GF-D8 (cell line): ENCODE results near the gene RPS21.

ENCODE experiments used
- DNase-seq: peaks from one replicate; lab custom pipeline; 2025; lab: John Stamatoyannopoulos, UW

The RPS21 gene

DNA sequence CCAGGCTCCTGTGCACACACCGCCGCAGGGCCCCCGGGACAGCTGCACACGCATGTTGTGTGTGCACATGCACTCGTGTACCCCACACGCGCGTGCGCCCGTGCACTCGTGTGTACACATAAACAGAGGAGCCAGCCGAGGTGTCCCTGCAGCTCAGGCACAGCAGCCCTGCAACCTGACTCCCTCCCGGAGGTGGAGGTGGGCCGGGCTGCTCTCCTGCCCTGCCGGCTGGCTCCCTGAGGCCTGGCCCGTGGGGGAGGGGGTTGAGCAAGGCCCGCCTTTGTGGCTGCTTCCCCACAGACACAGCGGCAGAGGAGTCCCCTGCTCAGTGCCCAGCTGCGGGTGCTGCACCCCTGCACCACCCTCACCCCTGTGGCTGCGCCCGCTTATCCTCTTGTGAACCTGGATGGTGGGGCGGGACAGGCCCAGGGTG is 39.8 kb downstream of the RPS21 start:
- DNase-seq: no peak

DNA sequence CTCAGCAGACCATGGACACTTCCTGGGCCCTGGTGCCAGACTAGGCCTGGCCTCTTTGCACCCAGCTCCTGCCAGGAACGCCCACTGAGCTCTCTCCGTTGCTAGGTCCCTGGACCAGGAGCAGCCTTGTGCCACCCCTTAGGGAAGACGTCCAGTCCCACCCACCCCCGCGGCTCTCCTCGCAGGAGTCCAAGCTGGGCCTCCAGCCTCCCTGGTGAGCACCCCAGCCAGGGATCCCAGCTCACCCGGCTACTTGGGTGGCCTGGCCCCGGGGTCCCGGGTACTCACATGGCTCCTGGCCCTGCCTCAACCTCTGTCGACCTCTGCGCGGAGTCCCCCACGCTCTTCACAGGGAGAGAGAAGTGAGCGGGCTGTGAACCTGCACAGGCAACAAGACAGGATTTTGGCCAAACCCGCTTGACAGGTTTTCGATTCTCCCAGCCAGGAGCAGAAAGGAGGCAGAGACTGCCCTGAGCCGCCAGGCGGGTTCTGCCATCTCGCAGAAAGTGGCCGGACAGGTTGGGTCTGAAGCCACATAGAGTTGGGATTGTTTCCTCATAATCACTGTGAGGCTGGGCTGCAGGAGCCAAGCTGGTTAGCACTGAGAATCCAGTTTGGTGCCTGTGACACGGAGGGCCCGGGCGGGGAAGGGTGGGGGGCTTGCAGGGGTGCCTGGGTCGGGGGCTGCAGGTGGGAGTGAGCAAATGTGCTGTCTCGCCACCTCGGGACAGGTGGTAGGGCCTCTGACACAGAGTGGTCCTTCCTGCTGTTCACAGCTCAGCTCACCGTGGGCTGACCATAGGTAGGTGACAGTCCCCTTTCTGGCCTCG is 40.5 kb downstream of the RPS21 start, which contains the start of gene RBBP8NL:
Gene RBBP8NL, minus strand, starts transcription at position 368 of the 830 bp plus-strand sequence. CDS start 7,892 bp downstream, outside the sequence.
- no peak for DNase-seq

DNA sequence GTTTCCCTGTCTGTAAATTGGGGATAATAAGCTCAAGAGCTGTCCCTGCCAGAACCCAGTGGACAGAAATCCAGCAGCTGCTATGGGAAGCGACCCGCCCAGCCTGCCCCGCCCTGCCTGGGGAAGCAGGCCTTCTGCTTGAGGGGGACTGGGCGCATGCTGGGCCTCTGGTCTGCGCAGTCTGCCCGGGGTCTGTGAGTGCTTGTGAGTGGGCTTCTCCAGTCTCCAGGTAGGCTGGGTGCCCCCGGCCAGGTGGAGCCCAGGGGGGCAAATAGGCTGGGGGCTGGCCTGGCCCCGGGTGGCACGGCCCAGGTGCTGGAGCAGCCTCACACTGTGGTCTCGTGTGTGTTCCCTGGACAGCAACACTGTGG is 41.1 kb downstream of the RPS21 start:
- no peak for DNase-seq

DNA sequence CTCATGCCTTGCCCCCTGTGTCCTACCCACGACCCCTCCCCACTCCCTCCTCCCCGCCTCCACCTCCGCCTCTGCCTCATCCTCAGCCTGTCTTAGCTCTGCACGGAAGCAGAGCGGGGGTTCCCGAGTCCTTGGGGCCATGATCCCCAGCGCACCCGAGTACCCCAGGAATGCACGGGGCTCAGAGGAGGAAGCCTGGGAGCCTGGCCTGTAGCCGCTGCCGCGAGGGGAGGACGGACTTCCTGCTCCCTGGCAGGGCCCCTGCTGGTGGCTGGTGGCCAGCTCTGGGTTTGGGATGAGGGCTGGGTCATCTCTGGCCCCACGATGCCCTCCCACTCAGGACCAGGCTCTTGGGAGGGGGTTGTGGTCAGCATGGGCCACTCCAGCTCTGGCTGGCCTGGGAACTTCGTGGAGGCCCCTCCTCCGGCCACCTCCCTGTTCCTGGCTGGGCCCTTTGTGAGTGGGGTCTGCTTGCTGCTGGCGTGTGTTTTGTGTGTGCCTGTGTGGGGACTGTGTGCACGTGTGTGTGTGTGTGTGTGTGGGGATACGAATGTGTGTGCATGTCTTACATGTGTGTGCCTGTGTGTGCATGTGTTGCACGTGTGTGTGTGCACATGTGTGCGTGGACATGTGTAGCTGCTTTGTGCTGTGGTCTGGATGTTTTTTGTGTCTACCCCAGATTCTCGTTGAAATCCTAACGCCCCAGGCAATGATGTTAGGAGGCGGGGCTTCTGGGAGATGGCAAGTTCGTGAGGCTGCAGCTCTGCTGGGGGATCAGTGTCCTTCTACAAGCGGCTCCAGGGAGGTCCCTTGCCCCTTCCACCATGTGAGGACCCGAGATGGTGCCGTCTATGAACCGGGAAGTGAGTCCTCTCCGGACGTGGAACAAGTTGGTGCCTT is 41.7 kb downstream of the RPS21 start:
- DNase-seq: no peak

DNA sequence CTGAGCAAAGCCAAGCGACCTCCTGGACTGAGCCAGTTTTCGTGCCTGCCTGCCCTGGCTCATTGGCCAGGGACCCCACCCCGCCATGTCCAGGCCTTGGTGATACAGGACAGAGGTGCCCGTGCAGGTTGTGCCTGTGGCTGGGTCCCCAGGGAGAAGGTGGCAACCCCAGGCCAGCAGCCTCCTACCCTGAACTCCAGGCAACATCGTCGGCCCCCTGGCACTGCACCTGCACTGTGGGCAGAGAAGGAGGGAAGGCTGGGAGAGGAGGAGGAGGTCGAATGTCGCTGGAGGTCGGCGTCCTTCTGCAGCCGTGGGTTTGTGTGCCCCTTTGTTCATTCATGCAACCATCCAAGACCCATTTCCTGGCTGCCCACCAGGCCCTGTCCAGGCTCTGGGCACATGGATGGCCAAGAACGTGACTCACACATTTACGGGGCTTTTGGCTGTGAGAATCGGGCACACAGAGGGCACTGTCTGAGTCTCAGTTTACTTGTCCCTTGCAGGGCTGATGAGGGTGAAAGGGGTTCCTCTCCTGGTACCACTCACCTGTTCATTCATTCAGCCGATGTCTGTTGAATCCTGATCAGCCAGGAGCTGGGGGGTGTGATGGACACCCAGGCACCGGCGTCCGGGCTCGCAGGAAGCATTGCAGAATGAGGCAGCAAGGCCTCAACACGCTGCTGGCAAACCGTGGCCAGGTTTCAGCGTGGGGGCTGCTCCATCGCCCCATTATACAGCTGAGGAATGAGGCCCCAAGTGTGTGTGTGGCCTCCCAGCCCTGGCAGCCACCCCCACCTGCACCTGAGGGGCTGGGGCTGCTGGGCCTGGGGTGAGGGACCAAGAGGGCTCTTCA is 42.8 kb downstream of the RPS21 start:
- no peak for DNase-seq

DNA sequence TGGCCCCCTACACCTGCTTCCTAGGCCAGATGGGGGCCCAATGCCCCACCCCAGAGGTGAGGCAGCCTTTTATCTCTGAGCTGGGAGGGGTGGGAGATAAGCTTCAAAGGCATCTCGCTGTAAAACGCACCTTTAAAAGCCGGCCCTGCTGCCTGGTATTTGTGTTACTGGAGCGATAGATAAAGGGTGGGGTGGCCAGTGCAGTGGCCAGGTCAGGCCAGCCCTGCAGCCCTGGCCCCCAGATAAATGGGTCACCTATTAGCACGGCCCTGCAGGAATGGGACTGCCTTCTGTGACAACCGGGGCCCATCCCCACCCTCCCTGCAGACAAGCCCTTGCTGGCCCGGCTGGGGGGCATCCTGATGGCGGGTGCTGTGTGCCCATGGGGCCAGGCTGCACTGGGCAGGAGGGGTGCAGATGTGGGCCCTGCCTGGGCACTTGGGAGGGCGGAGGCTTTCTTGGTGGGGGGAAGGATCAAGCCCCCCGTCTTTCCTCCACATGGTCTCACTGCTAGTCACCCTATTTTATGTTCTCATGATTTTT is 43.5 kb downstream of the RPS21 start:
- no peak for DNase-seq

DNA sequence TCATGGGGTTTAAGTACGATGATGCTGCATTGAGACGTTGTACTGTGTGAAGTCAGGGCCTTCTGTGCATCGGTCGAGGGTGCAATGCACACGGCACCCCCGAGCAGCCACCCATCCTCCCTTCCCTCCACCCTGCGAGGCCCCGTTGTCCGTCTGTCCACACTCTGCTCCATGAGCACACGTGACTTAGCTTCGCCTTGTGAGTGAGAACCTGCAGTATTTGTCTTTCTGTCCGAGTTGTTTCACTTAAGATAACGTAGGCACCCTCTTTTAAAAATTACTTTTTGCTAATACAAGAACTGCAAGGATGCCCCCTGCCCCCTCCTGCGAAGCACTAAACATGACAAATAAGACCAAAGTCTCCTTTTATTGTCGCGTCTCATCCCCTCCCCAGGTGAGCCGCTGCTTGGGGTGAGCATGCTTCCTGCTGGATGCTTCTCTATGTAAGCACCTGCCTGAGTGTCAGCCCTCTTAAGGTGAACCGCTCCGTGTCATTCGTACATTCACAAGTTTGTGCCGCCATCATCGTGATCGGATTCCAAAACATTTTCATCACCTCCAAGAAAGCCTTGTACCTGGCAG is 44.1 kb downstream of the RPS21 start:
- no peak for DNase-seq

DNA sequence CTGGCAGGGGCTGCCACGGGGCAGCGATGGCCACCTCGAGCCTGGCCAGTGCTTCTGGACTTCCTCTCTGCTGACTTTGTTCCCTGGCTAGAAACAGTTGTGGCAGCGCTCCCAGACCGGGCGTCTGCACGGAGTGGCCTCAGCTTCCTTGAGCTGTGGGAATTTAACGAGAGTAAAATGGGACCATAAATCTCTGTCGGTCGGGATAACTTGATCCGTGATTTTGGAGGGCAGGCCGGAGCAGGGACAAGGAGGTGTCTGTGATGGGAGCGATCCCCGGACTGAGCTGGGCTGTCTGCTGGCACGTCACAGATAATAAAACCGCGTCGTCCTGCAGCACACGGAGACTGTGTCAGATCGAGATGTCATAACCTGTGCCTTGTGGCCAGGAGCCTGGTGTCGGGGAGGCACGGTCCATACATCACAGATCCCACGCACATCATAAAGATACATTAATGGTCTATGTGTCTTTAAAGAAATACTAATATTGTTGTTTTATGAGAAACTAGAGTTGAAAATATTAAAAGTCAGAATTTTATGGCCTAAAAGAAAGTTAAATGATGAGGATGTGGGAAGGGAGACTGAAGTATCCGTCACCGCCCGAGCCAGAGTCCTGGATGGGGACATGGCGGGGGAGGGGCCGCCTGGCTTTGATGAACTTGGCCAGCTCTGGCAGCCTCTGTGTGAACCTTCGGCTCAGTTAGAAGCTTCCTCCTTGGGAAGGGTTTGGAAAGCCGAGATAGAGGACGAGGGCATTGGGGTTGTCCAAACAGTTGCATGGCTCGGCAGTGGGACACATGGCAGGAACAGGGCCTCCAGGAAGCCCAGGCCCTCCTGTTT is 47.0 kb downstream of the RPS21 start:
- no peak for DNase-seq

DNA sequence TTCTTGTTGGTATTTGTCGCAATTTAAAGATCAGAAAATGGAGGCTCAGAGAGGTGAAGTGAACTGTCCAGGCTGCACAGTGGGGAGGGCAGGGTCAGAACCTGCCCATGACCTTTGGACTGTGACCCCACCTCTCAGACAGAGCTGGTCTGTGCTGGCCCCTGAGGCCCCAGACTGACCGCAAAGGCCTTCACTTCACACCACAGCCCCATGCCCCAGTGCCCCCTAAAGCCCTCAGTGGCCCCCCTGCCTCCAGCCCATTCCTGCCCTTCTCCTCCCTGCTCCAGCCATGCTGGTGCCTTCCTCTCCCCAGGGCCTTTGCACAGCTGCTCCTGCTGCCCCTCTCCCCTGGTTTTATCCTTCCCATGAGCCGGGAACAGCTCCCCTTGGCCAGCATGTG is 49.8 kb downstream of the RPS21 start:
- no peak for DNase-seq

DNA sequence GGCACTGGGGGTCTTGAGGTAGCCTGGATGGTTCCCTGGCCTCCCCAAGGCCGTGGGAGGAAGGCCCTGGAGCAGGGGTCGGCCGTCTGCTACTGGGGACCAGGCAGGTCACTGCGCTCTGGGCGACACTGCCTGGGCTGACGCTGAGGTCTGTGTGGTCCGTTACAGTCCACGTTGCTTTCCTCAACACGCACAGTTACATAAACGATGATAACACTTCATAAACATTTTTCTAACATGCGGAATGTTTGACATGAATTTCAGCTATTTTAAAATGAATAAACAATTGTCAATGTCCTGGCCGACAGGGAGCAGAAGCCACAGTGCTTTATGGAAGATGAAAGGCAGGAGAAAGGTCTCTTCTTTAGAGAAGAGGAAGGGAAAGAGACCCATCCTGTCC is 50.6 kb downstream of the RPS21 start:
- DNase-seq: no peak

DNA sequence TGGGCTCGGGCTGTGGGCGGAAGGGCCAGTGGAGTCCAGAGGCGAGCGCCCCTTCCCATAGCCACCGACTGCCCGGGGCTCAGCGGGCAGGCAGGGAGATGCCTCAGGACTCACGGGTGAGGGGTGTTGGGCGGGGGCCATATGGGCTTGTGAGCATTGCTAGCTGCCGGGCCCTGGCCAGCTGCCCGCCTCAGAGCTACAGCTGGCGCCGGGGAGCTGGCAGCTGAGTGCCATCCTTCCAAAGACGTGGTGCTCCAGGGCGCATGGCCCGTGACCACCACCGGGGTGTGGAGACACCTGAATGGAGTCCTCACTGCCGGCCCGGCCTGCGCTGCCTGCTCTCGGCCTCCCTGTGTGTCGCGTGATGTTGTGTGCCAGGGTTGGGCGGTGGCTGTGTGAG is 51.0 kb downstream of the RPS21 start:
- DNase-seq: no peak
